Colonic mucosa (tissue), 4 donors: Measurements from ENCODE around the gene OTULINL. TPM values are rescaled to one million over a fixed set of nuclear protein-coding genes. Genes with fewer than 3 reads are reported as not detected.

Experiments
- DNase-seq: peaks from one replicate; pipeline ENCODE4 v3.0.0-alpha.2; 2020
- H3K27ac ChIP-seq: fragments of 200-600 bp; one replicate; pipeline ENCODE4 v1.8.0; 2021
- H3K27me3 ChIP-seq: fragments of 200-600 bp; one replicate; pipeline ENCODE4 v1.8.0; 2021
- H3K36me3 ChIP-seq: fragments of 200-600 bp; one replicate; pipeline ENCODE4 v1.8.0; 2021
- H3K4me1 ChIP-seq: fragments of 200-600 bp; one replicate; pipeline ENCODE4 v1.8.0; 2021; ENCODE audit warnings: mild to moderate bottlenecking
- H3K4me3 ChIP-seq: fragments of 200-600 bp; one replicate; pipeline ENCODE4 v1.8.0; 2021
- H3K9ac ChIP-seq, 2 donors: one replicate each; pipeline ENCODE4 v1.7.0; 2013; ENCODE audit warnings: control low read depth in 2 of 2, low read depth in 2 of 2, low read length in 2 of 2
- H3K9me3 ChIP-seq: fragments of 200-600 bp; one replicate; pipeline ENCODE4 v1.8.0; 2021
- intact Hi-C: fragments of 100-400 bp; cut with DNase I; formaldehyde crosslinking; loops from one replicate; pipeline ENCODE4 v1.14.1; 2022
- total RNA-seq, 2 donors: library from RNA; stranded (reverse); fragmentation: NEBNext Ultra II Directional in 1 of 2; extraction: Animal tissue kit (Norgen Biotek cat#: 25700) in 1 of 2; gene quantifications; one replicate each; pipeline ENCODE4 v1.2.1, GENCODE V29; 2021
- TF ChIP-seq, protein P1 (sequence below): fragments of 200-600 bp; IDR thresholded peaks from one replicate; pipeline ENCODE4 v1.8.0; 2022; ENCODE audit warnings: antibody characterized with exemption, mild to moderate bottlenecking
- donor health status: healthy.
- donor health status: DM: no; HTN: no; CAD: no.
- donor health status: DM: no; HTN: no; CAD: no.

The OTULINL gene
- total RNA-seq, 2 donors from 2014 or later, result 58.5 to 60.1 TPM

DNA sequence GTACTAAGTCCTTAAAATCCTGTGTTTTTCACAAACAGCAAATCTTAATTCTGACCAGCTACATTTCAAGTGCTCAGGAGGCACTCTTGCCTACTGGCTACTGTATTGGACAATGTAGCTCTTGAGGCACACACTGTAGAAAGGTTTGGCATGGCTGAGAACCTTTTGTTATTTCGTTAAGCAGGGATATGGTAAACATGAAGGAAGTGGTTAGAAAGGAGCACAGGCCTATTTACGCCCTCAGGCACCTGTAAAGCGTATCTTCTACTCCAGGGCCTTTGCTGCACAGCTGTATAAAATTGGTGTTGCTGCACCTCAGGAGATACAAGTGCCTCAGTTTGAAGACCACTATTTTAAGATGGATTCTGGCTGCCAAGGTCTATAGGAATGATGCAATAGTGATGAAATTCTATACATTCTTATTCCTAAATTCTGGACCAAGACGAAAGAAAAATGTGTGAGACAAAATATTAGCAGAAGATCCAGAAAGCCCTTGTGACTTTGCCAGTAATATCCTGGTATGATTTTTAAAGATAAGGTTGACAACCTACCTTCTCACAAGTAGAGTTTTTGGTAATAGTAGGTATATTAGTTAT lies 73.7 kb downstream of the OTULINL start:
- Histone ChIP-seq H3K9me3 (no peaks in the 10 kb centered on the region), H3K27ac (no peak overlapping the region), H3K9ac (no peak overlapping the region), H3K4me1 (no peaks in the 10 kb centered on the region), H3K36me3 (no peaks in the 10 kb centered on the region), H3K27me3 (no peaks in the 10 kb centered on the region), H3K4me3 (no peak overlapping the region)
- DNase-seq, result no peak
- intact Hi-C loops, result no loop called here
- TF ChIP-seq, protein P1, sequence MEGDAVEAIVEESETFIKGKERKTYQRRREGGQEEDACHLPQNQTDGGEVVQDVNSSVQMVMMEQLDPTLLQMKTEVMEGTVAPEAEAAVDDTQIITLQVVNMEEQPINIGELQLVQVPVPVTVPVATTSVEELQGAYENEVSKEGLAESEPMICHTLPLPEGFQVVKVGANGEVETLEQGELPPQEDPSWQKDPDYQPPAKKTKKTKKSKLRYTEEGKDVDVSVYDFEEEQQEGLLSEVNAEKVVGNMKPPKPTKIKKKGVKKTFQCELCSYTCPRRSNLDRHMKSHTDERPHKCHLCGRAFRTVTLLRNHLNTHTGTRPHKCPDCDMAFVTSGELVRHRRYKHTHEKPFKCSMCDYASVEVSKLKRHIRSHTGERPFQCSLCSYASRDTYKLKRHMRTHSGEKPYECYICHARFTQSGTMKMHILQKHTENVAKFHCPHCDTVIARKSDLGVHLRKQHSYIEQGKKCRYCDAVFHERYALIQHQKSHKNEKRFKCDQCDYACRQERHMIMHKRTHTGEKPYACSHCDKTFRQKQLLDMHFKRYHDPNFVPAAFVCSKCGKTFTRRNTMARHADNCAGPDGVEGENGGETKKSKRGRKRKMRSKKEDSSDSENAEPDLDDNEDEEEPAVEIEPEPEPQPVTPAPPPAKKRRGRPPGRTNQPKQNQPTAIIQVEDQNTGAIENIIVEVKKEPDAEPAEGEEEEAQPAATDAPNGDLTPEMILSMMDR, result no peak

DNA sequence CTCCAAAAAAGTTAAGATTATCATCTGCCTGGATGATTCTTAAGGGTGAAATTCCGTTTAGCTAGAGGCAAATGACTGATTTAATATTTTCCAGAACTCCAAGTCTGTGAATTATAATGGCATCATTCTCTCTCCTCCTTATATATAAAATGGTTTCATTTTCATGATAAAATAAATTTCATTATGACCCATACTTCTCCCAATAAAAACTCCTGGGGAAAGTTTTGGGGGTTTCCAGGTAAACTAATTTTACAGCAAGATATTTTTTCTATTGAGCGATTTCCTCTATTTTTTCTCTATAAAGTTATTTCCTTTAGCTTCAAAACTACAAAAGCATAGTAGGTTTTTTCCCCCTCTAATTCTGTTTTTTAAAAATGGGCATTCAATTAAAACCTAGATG lies 75.3 kb downstream of the OTULINL start:
- TF ChIP-seq, protein P1, result no peak
- no peak for DNase-seq

DNA sequence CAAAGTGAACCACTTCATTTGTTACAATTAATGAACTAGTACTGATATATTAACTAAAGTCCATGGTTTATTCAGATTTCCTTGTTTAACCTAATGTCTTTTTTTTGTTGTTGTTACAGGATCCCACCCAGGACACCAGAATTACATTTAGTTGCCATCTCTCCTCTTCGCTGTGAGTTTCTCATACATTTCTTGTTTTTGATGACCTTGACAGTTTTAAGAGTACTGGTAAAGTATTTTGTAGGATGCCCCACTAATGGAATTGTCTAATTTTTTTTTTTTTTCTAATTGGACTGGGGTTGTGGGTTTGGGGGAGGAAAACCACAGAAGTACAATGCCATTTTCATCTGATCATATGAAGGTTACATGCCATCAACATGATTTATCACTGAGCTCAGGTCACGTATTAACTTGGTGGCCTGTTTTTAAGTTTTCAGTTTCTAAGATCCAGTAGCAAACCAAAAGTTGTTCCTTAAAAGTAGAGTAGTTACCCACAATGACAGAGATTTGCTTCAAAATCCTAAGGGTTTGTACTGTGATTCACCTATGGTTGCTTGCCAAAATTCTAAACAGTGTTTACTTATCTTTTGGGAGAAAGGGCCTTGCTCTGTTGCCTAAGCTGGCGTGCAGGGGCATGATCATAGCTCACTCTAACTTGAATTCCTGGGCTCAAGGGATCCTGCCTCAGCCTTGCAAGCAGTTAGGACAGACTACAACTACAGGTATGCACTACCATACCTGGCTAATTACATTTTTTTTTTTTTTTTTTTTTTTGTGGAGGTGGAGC lies 78.4 kb downstream of the OTULINL start:
- TF ChIP-seq, protein P1, result no peak
- no peak overlapping the region for H3K4me3 ChIP-seq
- H3K4me1 ChIP-seq, result peaks cover 4% of the 10 kb centered on the region
- intact Hi-C loops, result no loop called here
- H3K27ac ChIP-seq, result no peak overlapping the region
- H3K27me3 ChIP-seq, result no peaks in the 10 kb centered on the region
- H3K36me3 ChIP-seq, result no peaks in the 10 kb centered on the region
- DNase-seq, result no peak
- H3K9me3 ChIP-seq, result no peaks in the 10 kb centered on the region
- no peak overlapping the region for H3K9ac ChIP-seq

More for the DNA sequence above, 75.3 kb downstream of the OTULINL start:
- Histone ChIP-seq H3K27me3 (no peaks in the 10 kb centered on the region), H3K36me3 (no peaks in the 10 kb centered on the region), H3K4me3 (no peak overlapping the region), H3K27ac (no peak overlapping the region), H3K4me1 (no peaks in the 10 kb centered on the region), H3K9me3 (no peaks in the 10 kb centered on the region), H3K9ac (no peak overlapping the region)
- intact Hi-C loops, result no loop called here

DNA sequence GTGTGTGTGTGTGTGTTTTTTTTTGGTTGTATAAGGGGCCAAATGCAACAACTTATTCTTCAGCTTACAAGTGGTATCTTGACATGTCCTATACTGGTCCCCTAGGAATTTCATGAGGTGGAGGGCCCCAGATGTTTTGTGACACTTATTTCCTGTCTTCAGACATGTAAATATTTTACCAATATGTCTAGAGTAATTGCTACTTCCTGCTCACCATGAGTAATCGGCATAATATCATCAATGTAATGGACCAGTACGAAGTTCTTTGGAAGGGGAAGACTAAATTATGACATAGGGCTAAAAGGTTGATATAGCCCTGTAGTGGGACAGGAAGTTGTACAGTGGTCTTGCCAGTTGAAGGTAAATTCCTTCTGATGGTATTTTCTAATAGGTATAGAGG lies 79.2 kb downstream of the OTULINL start:
- Histone ChIP-seq H3K4me1 (peaks cover 7% of the 10 kb centered on the region), H3K9ac (no peak overlapping the region), H3K27ac (no peak overlapping the region), H3K9me3 (no peaks in the 10 kb centered on the region), H3K4me3 (no peak overlapping the region), H3K27me3 (no peaks in the 10 kb centered on the region), H3K36me3 (no peaks in the 10 kb centered on the region)
- DNase-seq, result no peak
- intact Hi-C loops, result no loop called here
- TF ChIP-seq, protein P1, result no peak

Other genes with a start within 250 kb of the OTULINL start
- 10 to 100 TPM; 28.8 to 32.9 TPM for gene OTULIN, start 82.9 kb downstream of the OTULINL start, total RNA-seq